AG09309 (cell line): ENCODE results near the gene FAM228B.
A peak's percentile ranks its signal among the peaks of the same experiment; 100 is the strongest.

Experiments
- DNase-seq: peaks from one replicate; pipeline ENCODE4 v3.0.0-alpha.2; 2010; ENCODE audit warnings: low read depth
- H3K4me3 ChIP-seq: 2 replicates; pipeline ENCODE4 v1.5.1; 2011; ENCODE audit warnings: mild to moderate bottlenecking, low read depth, low read length, moderate library complexity; ENCODE audit not compliant: control insufficient read depth
- TF ChIP-seq, protein P1 (sequence below): IDR thresholded peaks from 2 replicates; pipeline ENCODE4 v1.5.1; 2011; ENCODE audit warnings: mild to moderate bottlenecking, low read depth, low read length, inconsistent platforms; ENCODE audit not compliant: insufficient read depth, control insufficient read depth; ENCODE audit errors: missing control alignments

The FAM228B gene

DNA sequence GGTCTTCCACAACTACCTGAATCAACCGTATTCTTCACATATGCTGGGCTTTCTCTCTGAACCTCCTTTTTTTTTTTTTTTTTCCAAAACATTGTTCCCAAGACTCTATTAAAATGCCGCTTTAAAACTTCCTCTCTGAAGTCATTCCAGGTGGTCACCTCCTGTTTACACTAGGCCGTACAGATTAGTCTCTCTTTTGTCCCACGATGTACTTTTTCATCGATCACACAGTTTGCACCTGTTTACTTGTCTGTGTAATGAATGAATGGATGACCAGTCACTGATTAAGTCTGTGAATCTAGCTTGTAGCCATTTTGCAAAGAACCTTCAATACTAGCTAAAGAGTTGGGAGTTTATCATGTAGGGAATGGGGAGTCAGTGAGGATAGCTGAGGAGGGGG, 34.9 kb downstream of the FAM228B start:
- H3K4me3 ChIP-seq: no peak overlapping the region
- TF ChIP-seq, protein P1, sequence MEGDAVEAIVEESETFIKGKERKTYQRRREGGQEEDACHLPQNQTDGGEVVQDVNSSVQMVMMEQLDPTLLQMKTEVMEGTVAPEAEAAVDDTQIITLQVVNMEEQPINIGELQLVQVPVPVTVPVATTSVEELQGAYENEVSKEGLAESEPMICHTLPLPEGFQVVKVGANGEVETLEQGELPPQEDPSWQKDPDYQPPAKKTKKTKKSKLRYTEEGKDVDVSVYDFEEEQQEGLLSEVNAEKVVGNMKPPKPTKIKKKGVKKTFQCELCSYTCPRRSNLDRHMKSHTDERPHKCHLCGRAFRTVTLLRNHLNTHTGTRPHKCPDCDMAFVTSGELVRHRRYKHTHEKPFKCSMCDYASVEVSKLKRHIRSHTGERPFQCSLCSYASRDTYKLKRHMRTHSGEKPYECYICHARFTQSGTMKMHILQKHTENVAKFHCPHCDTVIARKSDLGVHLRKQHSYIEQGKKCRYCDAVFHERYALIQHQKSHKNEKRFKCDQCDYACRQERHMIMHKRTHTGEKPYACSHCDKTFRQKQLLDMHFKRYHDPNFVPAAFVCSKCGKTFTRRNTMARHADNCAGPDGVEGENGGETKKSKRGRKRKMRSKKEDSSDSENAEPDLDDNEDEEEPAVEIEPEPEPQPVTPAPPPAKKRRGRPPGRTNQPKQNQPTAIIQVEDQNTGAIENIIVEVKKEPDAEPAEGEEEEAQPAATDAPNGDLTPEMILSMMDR: no peak
- DNase-seq: no peak

DNA sequence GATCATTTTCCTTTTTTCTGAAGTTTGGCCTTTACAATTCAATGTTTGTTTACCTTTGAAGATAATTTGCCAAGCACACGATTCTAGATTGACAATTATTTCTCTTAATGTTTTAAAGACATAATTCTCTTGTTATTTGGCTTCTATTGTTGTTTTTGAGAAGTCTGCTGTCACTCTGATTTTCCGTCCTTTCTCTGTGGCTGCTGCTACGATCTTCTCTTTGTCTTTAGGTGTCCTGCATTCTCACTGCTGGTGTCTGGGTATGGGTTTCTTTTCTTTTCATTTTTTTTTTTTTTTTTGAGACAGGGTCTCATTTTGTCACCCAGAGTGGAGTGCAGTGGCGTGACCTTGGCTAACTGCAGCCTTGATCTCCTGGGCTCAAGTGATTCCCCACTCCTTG, 36.4 kb downstream of the FAM228B start:
- no peak overlapping the region for H3K4me3 ChIP-seq
- no peak for DNase-seq
- TF ChIP-seq, protein P1: no peak

DNA sequence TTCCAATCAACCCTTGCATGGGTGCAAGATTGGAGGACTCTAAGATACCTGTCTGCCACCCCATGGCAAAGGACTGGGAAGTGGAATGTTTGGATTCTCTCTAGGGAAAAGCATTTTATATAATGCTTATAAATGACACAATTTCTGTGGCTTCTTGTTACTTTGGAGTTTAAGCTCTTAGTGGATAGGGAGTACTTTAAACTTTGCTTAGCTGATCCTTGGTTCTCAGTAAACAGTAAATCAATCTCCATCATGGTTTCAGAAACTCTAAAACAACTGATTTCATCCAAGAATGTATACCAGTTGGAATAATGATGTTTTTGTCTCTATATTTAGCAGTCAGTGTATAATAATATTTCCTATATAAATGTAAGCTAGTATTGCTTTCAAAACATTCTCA, 37.5 kb downstream of the FAM228B start:
- H3K4me3 ChIP-seq: no peak overlapping the region
- TF ChIP-seq, protein P1: no peak
- no peak for DNase-seq

DNA sequence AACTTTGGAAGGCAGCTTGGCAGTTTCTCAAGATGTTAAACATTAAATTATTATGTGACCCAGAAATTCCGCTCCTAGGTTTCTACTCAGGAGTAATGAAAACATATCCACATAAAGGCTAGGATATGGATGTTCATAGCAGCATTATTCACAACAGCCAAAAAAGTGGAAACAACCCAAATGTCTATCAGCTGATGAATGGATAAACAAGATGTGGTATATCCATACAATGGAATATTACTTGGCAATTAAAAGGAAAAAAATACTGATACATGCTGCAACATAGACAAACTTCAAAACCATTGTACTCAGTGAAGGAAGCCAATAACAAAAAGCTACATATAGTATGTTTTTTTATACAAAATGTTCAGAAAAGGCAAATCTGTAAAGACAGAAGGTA, 39.2 kb downstream of the FAM228B start:
- TF ChIP-seq, protein P1: no peak
- DNase-seq: no peak
- no peak overlapping the region for H3K4me3 ChIP-seq

DNA sequence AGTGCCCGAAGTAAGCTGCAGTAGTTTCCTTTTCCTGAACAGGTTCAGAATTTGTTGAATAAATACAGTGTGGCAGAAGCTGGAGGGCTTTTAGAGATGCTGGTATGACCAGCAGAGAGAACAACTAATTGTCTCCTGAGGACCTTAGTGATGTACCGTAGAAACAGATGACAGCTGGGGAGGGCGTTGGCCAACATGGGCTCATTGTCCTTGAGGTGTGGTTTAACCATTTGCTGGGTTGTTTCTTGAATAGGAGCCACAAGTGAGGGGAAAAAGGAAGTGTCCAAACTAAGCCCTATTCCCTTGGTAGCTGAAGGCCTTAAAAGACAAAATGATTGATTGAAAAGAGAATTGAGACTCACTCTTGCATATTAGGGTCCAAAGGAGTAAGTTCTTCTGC, 39.9 kb downstream of the FAM228B start:
- no peak for DNase-seq
- no peak overlapping the region for H3K4me3 ChIP-seq
- TF ChIP-seq, protein P1: no peak

DNA sequence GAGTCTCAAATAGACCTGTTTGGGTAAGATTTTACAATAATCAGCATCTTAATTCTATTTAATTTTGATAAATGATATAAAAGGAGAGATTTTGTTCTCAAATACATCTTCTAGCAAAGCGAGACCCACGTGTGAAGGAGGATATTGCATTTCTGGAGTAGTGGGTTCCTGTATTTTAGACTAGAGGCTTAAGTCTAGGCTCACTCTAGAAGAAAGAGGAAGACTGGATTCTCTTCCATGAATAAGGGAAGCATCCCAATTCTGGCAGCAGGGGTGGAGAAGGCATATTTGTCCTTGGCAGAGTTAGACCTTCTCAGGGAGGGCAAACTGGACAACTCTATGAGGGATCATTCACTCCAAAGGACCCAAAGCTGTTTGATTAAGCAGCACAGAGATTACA, 40.3 kb downstream of the FAM228B start:
- no peak for DNase-seq
- TF ChIP-seq, protein P1: no peak
- H3K4me3 ChIP-seq: no peak overlapping the region

DNA sequence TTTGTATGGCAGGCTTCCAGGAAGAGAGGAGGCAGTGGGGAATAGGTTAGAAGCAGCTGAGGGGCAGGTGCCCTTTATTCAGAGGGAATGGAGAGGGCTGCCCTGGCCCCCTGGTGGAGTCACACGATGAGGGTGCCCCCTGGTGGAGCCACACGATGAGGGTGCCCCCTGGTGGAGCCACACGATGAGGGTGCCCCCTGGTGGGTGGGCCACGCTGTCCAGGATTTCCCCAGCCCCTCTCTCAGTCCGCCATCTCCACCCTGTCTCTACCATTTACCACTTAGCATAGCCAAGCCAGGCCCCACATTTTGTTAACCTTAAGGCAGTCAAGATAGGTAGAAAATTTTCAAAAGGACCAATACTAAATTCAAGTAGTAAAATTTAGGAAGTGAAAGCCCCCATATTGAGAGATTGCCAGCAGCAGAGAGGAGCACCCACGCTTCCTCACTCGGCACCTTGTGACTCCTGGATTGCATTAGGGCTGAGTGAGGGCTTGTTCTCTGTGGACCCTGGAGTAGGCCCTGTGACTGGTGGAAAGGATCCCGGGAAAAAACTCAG, 41.2 kb downstream of the FAM228B start:
- TF ChIP-seq, protein P1: peak; percentile 66
- H3K4me3 ChIP-seq: no peak overlapping the region
- no peak for DNase-seq
